Measurements from ENCODE around the gene GHSR. TPM values are rescaled to one million over a fixed set of nuclear protein-coding genes. Genes with fewer than 3 reads are reported as not detected.

GHSR gene
- total RNA-seq, 1 donor from 2014 or later, result not detected

DNA sequence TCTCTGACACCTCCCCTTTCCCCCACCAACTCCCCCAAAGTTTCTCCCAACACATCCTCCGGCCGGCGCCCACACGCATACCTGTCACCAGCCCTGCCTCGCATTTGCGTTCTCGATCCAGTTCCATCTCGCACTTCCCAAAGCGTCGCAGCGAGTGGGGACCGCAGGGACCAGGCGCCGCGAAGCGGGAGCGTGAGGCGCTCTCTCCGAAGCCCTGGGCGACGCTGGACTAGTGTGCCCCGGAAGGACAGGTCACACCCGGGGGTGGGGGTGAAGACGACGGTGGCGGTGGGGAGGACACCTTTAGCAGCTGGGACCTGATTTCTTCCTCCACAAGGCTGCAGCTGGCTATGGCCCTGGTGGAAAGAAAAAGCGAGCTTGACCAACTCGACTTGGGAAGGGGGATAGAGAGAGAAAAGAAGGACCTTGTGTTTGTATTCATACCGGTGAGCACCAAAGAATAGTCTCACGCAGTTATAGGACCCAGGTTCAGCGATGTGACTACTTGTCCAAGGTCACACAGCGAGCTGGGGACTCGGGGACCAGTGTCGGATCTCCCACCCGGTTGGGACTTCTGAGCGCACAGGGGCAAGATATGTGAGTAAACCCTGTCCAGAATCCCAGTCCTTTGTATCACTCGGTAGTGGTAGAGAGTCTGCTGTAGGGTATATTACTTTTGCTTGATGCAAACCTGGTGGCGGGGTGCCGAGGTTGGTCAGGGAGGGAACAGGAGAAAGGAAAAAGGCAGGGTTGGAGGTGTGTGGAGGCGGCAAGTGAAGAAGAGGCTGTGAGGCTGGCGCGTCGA lies 607 bp upstream of the GHSR start:
- Histone ChIP-seq H3K4me3 (no peak overlapping the region), H3K36me3 (no peaks in the 10 kb centered on the region), H3K9me3 (no peaks in the 10 kb centered on the region), H3K4me1 (peaks cover 10% of the 10 kb centered on the region), H3K27ac (no peak overlapping the region), H3K27me3 (ENCODE audit: low read depth) (peaks cover 56% of the 10 kb centered on the region)
- TF ChIP-seq, protein P1, sequence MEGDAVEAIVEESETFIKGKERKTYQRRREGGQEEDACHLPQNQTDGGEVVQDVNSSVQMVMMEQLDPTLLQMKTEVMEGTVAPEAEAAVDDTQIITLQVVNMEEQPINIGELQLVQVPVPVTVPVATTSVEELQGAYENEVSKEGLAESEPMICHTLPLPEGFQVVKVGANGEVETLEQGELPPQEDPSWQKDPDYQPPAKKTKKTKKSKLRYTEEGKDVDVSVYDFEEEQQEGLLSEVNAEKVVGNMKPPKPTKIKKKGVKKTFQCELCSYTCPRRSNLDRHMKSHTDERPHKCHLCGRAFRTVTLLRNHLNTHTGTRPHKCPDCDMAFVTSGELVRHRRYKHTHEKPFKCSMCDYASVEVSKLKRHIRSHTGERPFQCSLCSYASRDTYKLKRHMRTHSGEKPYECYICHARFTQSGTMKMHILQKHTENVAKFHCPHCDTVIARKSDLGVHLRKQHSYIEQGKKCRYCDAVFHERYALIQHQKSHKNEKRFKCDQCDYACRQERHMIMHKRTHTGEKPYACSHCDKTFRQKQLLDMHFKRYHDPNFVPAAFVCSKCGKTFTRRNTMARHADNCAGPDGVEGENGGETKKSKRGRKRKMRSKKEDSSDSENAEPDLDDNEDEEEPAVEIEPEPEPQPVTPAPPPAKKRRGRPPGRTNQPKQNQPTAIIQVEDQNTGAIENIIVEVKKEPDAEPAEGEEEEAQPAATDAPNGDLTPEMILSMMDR (IDR thresholded peaks at IDR 0.05), result no peak
- ATAC-seq (peak in 1 of 2 donors; percentile 11), DNase-seq (no peak)
- intact Hi-C loops (cut with DNase I), result no loop called here

DNA sequence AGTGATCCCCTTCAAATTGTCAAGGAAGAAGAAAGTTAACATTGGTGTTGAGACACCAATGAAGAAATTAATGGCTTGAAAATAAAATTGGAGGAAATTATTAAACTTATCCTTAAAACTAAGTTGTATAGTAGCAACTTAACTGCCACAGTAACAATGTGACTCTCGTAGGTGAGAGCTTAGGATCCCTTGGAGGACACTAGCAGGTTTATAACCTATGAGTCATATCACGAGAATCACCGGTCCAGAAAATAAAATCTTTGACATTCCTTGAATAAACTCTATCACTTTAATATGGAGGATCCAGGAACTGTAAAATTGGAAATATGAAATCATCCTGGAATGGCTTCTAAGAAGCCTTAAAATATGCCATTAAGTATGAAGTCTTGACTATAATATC lies 2.1 kb downstream of the GHSR start:
- no peak for DNase-seq
- H3K4me3 ChIP-seq, result no peak overlapping the region
- peaks cover 52% of the 10 kb centered on the region for H3K27me3 ChIP-seq (ENCODE audit: low read depth)
- H3K9me3 ChIP-seq, result no peaks in the 10 kb centered on the region
- intact Hi-C loops (cut with DNase I), result no loop called here
- TF ChIP-seq, protein P1 (IDR thresholded peaks at IDR 0.05), result no peak
- H3K27ac ChIP-seq, result no peak overlapping the region
- peaks cover 10% of the 10 kb centered on the region for H3K4me1 ChIP-seq
- ATAC-seq, result no peak
- H3K36me3 ChIP-seq, result no peaks in the 10 kb centered on the region

DNA sequence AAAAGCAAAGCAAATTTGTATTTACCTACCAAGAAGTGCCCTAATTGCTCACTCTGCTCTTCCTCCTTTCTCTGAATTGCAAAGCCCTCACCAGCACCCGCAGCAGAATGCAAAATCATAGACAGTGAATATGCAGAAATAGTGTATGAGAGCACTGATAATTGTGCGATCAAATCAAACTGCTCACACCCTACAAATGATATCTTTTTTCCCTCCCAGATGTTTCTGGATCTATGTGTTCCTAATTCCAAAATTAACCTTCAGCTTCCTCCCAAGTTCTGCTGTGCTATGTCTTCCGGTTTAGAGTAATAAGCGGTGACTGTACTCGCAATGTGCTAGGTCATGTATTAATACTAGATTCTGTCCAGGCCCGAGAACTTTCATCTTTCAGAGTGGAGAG lies 3.4 kb downstream of the GHSR start:
- Histone ChIP-seq H3K4me1 (peaks cover 10% of the 10 kb centered on the region), H3K36me3 (no peaks in the 10 kb centered on the region), H3K27ac (no peak overlapping the region), H3K4me3 (no peak overlapping the region), H3K27me3 (ENCODE audit: low read depth) (peaks cover 42% of the 10 kb centered on the region), H3K9me3 (no peaks in the 10 kb centered on the region)
- intact Hi-C loops (cut with DNase I), result no loop called here
- no peak for ATAC-seq
- TF ChIP-seq, protein P1 (IDR thresholded peaks at IDR 0.05), result no peak
- DNase-seq, result no peak

DNA sequence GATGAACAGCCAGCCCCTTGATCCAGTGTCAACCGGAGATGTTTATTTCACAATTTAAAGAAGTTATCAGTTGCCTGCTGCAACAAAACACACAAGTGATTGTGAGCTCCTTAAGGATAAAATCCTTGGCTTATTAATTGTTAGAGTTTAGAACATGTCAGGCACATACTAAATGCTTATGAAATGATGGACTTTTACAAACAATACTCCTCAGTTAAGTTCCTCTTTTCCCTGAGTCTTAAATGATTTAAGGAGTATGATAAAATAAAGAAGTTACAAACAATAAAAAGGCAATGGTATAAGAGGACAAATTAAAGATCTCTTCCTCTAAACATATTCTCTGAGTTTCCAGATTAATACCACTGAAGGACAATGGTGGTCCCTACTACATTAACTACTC lies 5.7 kb downstream of the GHSR start:
- no peak overlapping the region for H3K27ac ChIP-seq
- H3K4me3 ChIP-seq, result no peak overlapping the region
- H3K9me3 ChIP-seq, result no peaks in the 10 kb centered on the region
- ATAC-seq, result no peak
- TF ChIP-seq, protein P1 (IDR thresholded peaks at IDR 0.05), result no peak
- H3K36me3 ChIP-seq, result no peaks in the 10 kb centered on the region
- peaks cover 20% of the 10 kb centered on the region for H3K27me3 ChIP-seq (ENCODE audit: low read depth)
- H3K4me1 ChIP-seq, result no peaks in the 10 kb centered on the region
- DNase-seq, result no peak
- intact Hi-C loops (cut with DNase I), result no loop called here

DNA sequence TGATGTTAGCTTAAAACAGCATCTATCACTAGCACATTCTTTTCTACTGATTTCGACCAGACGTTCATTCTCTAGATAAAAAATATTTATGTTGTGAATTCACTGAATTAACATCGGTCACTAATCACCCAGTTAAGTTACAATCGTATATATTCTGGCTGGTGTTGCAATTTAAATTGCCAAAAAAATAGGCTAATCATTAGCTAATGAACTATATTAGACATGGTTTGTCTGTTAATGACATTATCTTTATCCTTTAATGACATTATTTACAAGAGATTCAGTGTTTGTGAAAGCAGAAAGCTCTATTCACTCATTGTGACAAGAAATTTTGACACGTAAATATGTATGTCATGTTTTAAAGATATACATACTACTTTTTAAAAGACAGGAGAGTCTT lies 6.7 kb downstream of the GHSR start:
- H3K4me3 ChIP-seq, result no peak overlapping the region
- H3K36me3 ChIP-seq, result no peaks in the 10 kb centered on the region
- H3K9me3 ChIP-seq, result no peaks in the 10 kb centered on the region
- intact Hi-C loops (cut with DNase I), result no loop called here
- no peak overlapping the region for H3K27ac ChIP-seq
- DNase-seq (no peak), ATAC-seq (no peak)
- no peaks in the 10 kb centered on the region for H3K4me1 ChIP-seq
- TF ChIP-seq, protein P1 (IDR thresholded peaks at IDR 0.05), result no peak
- peaks cover 11% of the 10 kb centered on the region for H3K27me3 ChIP-seq (ENCODE audit: low read depth)
